DOHH2 (cell line): ENCODE results near the gene BET1L.
"Not testable (repeated sequence)": the region's sequence is repeated elsewhere in the genome, so short reads cannot be mapped to it uniquely, and the experiment has no call there.

Experiments
- H3F3A ChIP-seq: fragments of 200-600 bp; sonication (generic), shearing (Covaris generic); 2 replicates; pipeline ENCODE4 v1.6.0; 2016; ENCODE audit warnings: antibody characterized with exemption, mild to moderate bottlenecking; ENCODE audit not compliant: control insufficient read depth, insufficient read depth
- H3K27ac ChIP-seq: fragments of 200-600 bp; sonication (generic); 2 replicates; pipeline ENCODE4 v1.5.1; 2014; ENCODE audit warnings: low read depth, mild to moderate bottlenecking, low read length, moderate library complexity
- H3K27me3 ChIP-seq: fragments of 200-600 bp; sonication (generic); 2 replicates; pipeline ENCODE4 v1.6.1; 2014; ENCODE audit warnings: mild to moderate bottlenecking, low read length, mixed read lengths; ENCODE audit not compliant: control insufficient read depth
- H3K36me3 ChIP-seq: fragments of 200-600 bp; sonication (generic); 2 replicates; pipeline ENCODE4 v1.6.1; 2014; ENCODE audit warnings: mild to moderate bottlenecking, low read length, moderate library complexity, mixed read lengths; ENCODE audit not compliant: control insufficient read depth
- H3K4me1 ChIP-seq: fragments of 200-600 bp; sonication (generic); 2 replicates; pipeline ENCODE4 v1.6.1; 2014; ENCODE audit warnings: mild to moderate bottlenecking, low read length, mixed read lengths; ENCODE audit not compliant: control insufficient read depth
- H3K4me2 ChIP-seq: fragments of 200-600 bp; sonication (generic); 2 replicates; pipeline ENCODE4 v1.6.0; 2014; ENCODE audit warnings: mild to moderate bottlenecking, low read length, moderate library complexity
- H3K4me3 ChIP-seq: fragments of 200-600 bp; sonication (generic); 2 replicates; pipeline ENCODE4 v1.5.1; 2014; ENCODE audit warnings: mild to moderate bottlenecking, low read length, mixed read lengths
- H3K79me2 ChIP-seq: fragments of 200-600 bp; sonication (generic); 2 replicates; pipeline ENCODE4 v1.6.1; 2014; ENCODE audit warnings: mild to moderate bottlenecking, low read length, mixed read lengths; ENCODE audit not compliant: control insufficient read depth
- H3K9me2 ChIP-seq: fragments of 200-600 bp; sonication (generic); replicated peaks from 2 replicates; pipeline ENCODE4 v1.6.1; 2014; ENCODE audit warnings: mild to moderate bottlenecking, low read length, mixed read lengths; ENCODE audit not compliant: control insufficient read depth
- H3K9me3 ChIP-seq: fragments of 200-600 bp; sonication (generic); 2 replicates; pipeline ENCODE4 v1.6.1; 2014; ENCODE audit warnings: antibody characterized with exemption, low read length, mixed read lengths; ENCODE audit not compliant: control insufficient read depth, insufficient read depth
- H4K20me1 ChIP-seq: fragments of 200-600 bp; sonication (generic); 2 replicates; pipeline ENCODE4 v1.6.0; 2014; ENCODE audit warnings: low read depth, mild to moderate bottlenecking, antibody characterized with exemption, low read length, moderate library complexity; ENCODE audit not compliant: control insufficient read depth, insufficient read depth
- CTCF ChIP-seq: fragments of 200-600 bp; sonication (generic); IDR thresholded peaks from one replicate; pipeline ENCODE4 v1.5.1; 2014; ENCODE audit warnings: antibody characterized with exemption, mild to moderate bottlenecking, low read depth, low read length; ENCODE audit not compliant: poor library complexity, severe bottlenecking
- EZH2phosphoT487 ChIP-seq: fragments of 200-600 bp; sonication (generic); IDR thresholded peaks from 2 replicates; pipeline ENCODE4 v1.6.1; 2017; ENCODE audit warnings: borderline replicate concordance, mild to moderate bottlenecking, antibody characterized with exemption, low read length, moderate library complexity, mixed read lengths

BET1L gene

GRCh38 chr11:221539-221938 is 14.3 kb upstream of the BET1L start:
- H3K4me3 ChIP-seq, result no peak overlapping the region
- no peak overlapping the region for H3K4me2 ChIP-seq
- no peaks in the 10 kb centered on the region for H3K36me3 ChIP-seq
- peaks cover 2% of the 10 kb centered on the region; the same call in 1 of the 2 replicates for H3F3A ChIP-seq
- no peak overlapping the region for H3K27ac ChIP-seq
- TF ChIP-seq CTCF, result no peak
- TF ChIP-seq EZH2phosphoT487, result no peak
- no peaks in the 10 kb centered on the region for H4K20me1 ChIP-seq
- H3K79me2 ChIP-seq, result no peaks in the 10 kb centered on the region
- H3K27me3 ChIP-seq, result no peaks in the 10 kb centered on the region
- no peaks in the 10 kb centered on the region for H3K9me3 ChIP-seq
- H3K4me1 ChIP-seq, result no peaks in the 10 kb centered on the region
- H3K9me2 ChIP-seq, result no peaks in the 10 kb centered on the region

DNA sequence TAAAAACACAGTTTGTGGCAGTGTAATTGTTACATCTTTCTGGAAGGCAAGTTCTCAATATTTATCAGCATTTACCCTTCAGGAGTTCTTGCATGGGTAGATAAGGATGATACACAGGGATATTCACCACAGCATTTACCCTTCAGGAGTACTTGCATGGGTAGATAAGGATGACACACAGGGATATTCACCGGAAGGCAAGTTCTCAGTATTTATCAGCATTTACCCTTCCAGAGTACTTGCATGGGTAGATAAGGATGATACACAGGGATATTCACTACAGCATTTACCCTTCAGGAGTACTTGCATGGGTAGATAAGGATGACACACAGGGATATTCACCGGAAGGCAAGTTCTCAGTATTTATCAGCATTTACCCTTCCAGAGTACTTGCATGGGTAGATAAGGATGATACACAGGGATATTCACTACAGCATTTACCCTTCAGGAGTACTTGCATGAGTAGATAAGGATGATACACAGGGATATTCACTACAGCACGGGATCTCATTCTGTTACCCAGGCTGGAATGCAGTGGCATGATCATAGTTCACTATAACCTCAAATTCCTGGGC is 13.5 kb upstream of the BET1L start:
- H3K4me2 ChIP-seq, H3K4me3 ChIP-seq, H3K4me1 ChIP-seq, H3K27ac ChIP-seq, H4K20me1 ChIP-seq, H3K9me3 ChIP-seq, H3K9me2 ChIP-seq, H3K27me3 ChIP-seq, H3K79me2 ChIP-seq, H3K36me3 ChIP-seq, H3F3A ChIP-seq: not testable (repeated sequence)

DNA sequence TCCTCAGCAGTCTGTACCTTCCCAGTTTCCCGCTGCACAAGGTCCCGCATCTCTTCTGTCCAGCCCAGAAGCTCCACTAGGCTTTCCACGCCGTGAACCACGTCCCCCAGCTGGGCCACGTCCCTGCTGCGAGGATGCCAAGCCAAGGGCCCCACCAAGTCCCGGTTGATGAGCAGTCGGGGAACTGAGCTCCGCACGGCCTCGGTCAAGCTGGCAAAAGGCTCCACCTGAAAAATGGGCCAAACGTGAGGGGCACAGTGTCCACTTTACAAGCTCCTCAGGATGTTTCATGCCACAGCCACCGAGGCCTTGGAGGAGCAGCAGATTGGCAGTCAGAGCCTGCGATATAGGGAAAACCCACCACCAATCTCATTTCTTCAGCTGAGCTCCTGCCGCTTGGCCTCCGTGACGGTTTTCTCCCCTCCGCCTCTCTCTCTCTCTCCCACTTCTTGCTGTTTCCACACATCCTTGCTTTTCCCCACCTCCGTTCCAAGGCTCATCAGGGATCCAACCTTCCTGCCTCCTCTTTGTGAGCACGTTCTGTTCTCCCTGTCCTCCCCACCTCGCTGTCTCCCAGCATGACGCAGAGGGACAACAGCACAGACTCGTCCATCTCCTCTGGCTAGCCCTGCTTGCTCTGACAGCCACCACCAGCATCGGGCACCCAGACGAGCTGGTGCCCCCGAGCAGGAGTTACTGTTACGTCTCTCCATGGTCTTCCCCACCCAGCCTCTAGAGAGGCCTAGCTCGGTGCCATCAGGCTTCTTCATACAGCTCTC is 11.8 kb upstream of the BET1L start:
- no peak overlapping the region for H3K27ac ChIP-seq
- H4K20me1 ChIP-seq, result no peaks in the 10 kb centered on the region
- H3F3A ChIP-seq, result peaks cover 4% of the 10 kb centered on the region; the same call in 1 of the 2 replicates
- no peak overlapping the region for H3K4me2 ChIP-seq
- no peak for TF ChIP-seq CTCF
- no peak for TF ChIP-seq EZH2phosphoT487
- no peaks in the 10 kb centered on the region for H3K9me3 ChIP-seq
- no peaks in the 10 kb centered on the region for H3K4me1 ChIP-seq
- peaks cover 24% of the 10 kb centered on the region for H3K36me3 ChIP-seq
- H3K4me3 ChIP-seq, result no peak overlapping the region
- no peaks in the 10 kb centered on the region for H3K79me2 ChIP-seq
- H3K27me3 ChIP-seq, result no peaks in the 10 kb centered on the region
- no peaks in the 10 kb centered on the region for H3K9me2 ChIP-seq

- Histone ChIP-seq H3K27ac (no peak overlapping the region), H3K36me3 (peaks cover 35% of the 10 kb centered on the region)
- TF ChIP-seq CTCF (no peak), EZH2phosphoT487 (no peak)
Observed at GRCh38 chr11:217704-218103, 10.5 kb upstream of the BET1L start.

More at GRCh38 chr11:217704-218103, 10.5 kb upstream of the BET1L start:
- no peaks in the 10 kb centered on the region for H3K9me3 ChIP-seq
- H4K20me1 ChIP-seq, result no peaks in the 10 kb centered on the region
- H3K9me2 ChIP-seq, result no peaks in the 10 kb centered on the region
- H3F3A ChIP-seq, result peaks cover 4% of the 10 kb centered on the region; the same call in 1 of the 2 replicates
- no peaks in the 10 kb centered on the region for H3K27me3 ChIP-seq
- H3K4me3 ChIP-seq, result no peak overlapping the region
- H3K4me1 ChIP-seq, result no peaks in the 10 kb centered on the region
- H3K4me2 ChIP-seq, result no peak overlapping the region
- H3K79me2 ChIP-seq, result no peaks in the 10 kb centered on the region
